HepG2 (cell line): ENCODE measurements around the gene RBM8A. TPM values are rescaled to one million over a fixed set of nuclear protein-coding genes. Genes with fewer than 3 reads are reported as not detected.

Experiments used
- CENPT ChIP-seq: sonication (generic); formaldehyde crosslinking; IDR thresholded peaks from 2 replicates; pipeline ENCODE4 v1.8.0; 2022; ENCODE audit warnings: low read depth, mild to moderate bottlenecking, moderate library complexity, missing genetic modification reagents
- FLYWCH1 ChIP-seq: sonication (generic); formaldehyde crosslinking; IDR thresholded peaks from 2 replicates; pipeline ENCODE4 v1.8.1; 2023; ENCODE audit warnings: mild to moderate bottlenecking, missing genetic modification reagents
- HCFC1 ChIP-seq: fragments of 150-350 bp; IDR thresholded peaks from 2 replicates; pipeline ENCODE4 v1.6.1; 2014; ENCODE audit warnings: low read depth, low read length
- HNF1B ChIP-seq: sonication (generic); formaldehyde crosslinking; IDR thresholded peaks from 2 replicates; pipeline ENCODE4 v1.5.1; 2020; ENCODE audit warnings: mild to moderate bottlenecking, moderate library complexity, missing genetic modification reagents
- KLF12 ChIP-seq: sonication (generic); formaldehyde crosslinking; IDR thresholded peaks from 2 replicates; pipeline ENCODE4 v1.4.0; 2020; ENCODE audit warnings: missing genetic modification reagents, borderline replicate concordance
- MYPOP ChIP-seq: sonication (generic); formaldehyde crosslinking; IDR thresholded peaks from 2 replicates; pipeline ENCODE4 v1.8.1; 2023; ENCODE audit warnings: mild to moderate bottlenecking, moderate library complexity, missing genetic modification reagents
- NAIF1 ChIP-seq: sonication (generic); formaldehyde crosslinking; IDR thresholded peaks from 2 replicates; pipeline ENCODE4 v1.5.0; 2020; ENCODE audit warnings: mild to moderate bottlenecking, missing genetic modification reagents, borderline replicate concordance
- RELA ChIP-seq: sonication (generic); formaldehyde crosslinking; IDR thresholded peaks from 2 replicates; pipeline ENCODE4 v1.4.0; 2020; ENCODE audit warnings: missing genetic modification reagents
- RFX1 ChIP-seq: fragments of 450-650 bp; IDR thresholded peaks from 2 replicates; pipeline ENCODE4 v1.6.1; 2017
- SOX13 ChIP-seq, 3 experiments: fragments of 450-650 bp in 1 of 3; sonication (generic) in 1 of 3; formaldehyde crosslinking in 1 of 3; IDR thresholded peaks in 2 of 3; conservative IDR thresholded peaks in 1 of 3; 2 replicates each; pipeline versions ENCODE4 v1.5.0 to v1.6.1; 2016 to 2020; ENCODE audit warnings: antibody characterized with exemption in 1 of 3, mild to moderate bottlenecking in 1 of 3, missing compliant biosample characterization in 1 of 3, missing genetic modification reagents in 1 of 3, moderate library complexity in 1 of 3
- TEF ChIP-seq: sonication (generic); formaldehyde crosslinking; IDR thresholded peaks from 2 replicates; pipeline ENCODE4 v1.5.0; 2020; ENCODE audit warnings: missing genetic modification reagents
- ZBTB7A ChIP-seq: sonication (generic); formaldehyde crosslinking; IDR thresholded peaks from 2 replicates; pipeline ENCODE4 v1.8.0; 2022; ENCODE audit warnings: mild to moderate bottlenecking, missing genetic modification reagents
- ZFP37 ChIP-seq: sonication (generic); formaldehyde crosslinking; IDR thresholded peaks from 2 replicates; pipeline ENCODE4 v1.4.0; 2020; ENCODE audit warnings: missing genetic modification reagents, borderline replicate concordance
- ZNF451 ChIP-seq: sonication (generic); formaldehyde crosslinking; IDR thresholded peaks from 2 replicates; pipeline ENCODE4 v1.5.0; 2020; ENCODE audit warnings: mild to moderate bottlenecking, missing genetic modification reagents
- ZNF510 ChIP-seq: sonication (generic); formaldehyde crosslinking; IDR thresholded peaks from 2 replicates; pipeline ENCODE4 v1.4.0; 2020; ENCODE audit warnings: low read depth, mild to moderate bottlenecking, missing genetic modification reagents
- ZNF570 ChIP-seq: sonication (generic); formaldehyde crosslinking; IDR thresholded peaks from 2 replicates; pipeline ENCODE4 v1.4.0; 2020; ENCODE audit warnings: mild to moderate bottlenecking, missing genetic modification reagents, borderline replicate concordance
- ZNF761 ChIP-seq: sonication (generic); formaldehyde crosslinking; conservative IDR thresholded peaks from 2 replicates; pipeline ENCODE4 v1.4.0; 2020; ENCODE audit warnings: mild to moderate bottlenecking, missing genetic modification reagents
- ZSCAN21 ChIP-seq: sonication (generic); formaldehyde crosslinking; IDR thresholded peaks from 2 replicates; pipeline ENCODE4 v1.8.0; 2022; ENCODE audit warnings: mild to moderate bottlenecking, missing genetic modification reagents, moderate library complexity, borderline replicate concordance
- polyA plus RNA-seq, 8 experiments: library from polyadenylated mRNA; depleted of rRNA in 3 of 8; stranded (reverse) in 7 of 8; unstranded in 1 of 8; fragments of >200 nt; fragmentation: Illumina TruSeq in 4 of 8; extraction: Trizol in 4 of 8; gene quantifications; 2 replicates each; pipeline versions ENCODE4 v1.2.1 to v1.2.3, GENCODE V29; 2011 to 2016; ENCODE audit warnings: low read depth in 4 of 8, missing spikeins in 1 of 8, mixed read lengths in 1 of 8; ENCODE audit not compliant: insufficient read depth in 1 of 8
- total RNA-seq, 5 experiments: library from RNA; depleted of rRNA; stranded (reverse); fragments of >200 nt; fragmentation: Illumina TruSeq; extraction: Trizol; gene quantifications; 2 replicates each; pipeline ENCODE4 v1.2.3, GENCODE V29; 2016; ENCODE audit warnings: low read depth in 1 of 5
- TF ChIP-seq, protein P1 (sequence below): sonication (generic); formaldehyde crosslinking; IDR thresholded peaks from 2 replicates; pipeline ENCODE4 v1.4.0; 2020; ENCODE audit warnings: low read depth, mild to moderate bottlenecking, missing genetic modification reagents
- TF ChIP-seq, protein P2 (sequence below): sonication (generic); formaldehyde crosslinking; IDR thresholded peaks from 2 replicates; pipeline ENCODE4 v1.5.1; 2020; ENCODE audit warnings: mild to moderate bottlenecking, missing genetic modification reagents, moderate library complexity

Gene RBM8A
- total and polyA plus RNA-seq, 2 of the 13 experiments (the other 11 are each of a cell fraction or from before 2014, with no cell fraction given): 106 to 162 TPM

DNA sequence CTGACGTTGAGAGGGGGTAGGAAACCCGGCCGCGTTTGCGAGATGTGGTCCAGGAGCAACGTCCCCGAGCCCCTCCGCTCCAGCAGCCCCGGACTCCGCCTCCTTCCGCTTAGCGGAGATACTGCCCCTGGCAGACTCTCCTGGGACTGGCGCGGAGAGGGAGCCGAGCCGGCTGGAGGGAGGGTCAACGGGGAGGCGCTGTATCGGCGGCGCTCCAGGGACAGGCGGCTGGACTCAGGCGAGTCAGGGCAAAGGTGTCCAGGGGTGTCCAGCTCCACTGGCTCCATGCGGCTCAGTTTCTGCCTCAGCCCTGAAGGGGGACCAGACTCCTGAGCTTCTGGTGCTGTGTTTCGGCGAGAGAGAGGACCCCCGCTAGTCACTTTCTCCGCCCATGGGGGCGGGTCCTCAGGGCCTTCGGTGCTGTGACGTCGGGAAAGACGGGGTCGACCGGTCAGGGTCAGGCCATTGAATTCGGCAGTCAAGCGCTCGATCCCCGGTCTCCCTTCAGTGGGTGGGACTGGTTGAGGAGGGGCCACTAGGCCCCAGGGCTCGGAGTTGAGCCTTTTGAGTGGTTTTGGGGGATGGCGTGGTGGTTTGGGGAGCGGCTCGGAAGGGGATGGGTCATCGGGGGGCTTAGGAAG, 33.3 kb upstream of the RBM8A start (continued):
- TF ChIP-seq FLYWCH1 (CRISPR knock-in tag) (no peak), ZFP37 (CRISPR knock-in tag) (no peak; the same call in 1 of the 2 replicates), HNF1B (CRISPR knock-in tag) (peak; percentile 88), ZNF761 (CRISPR knock-in tag) (no peak), SOX13 (IDR thresholded peaks at IDR 0.05) (no peak), SOX13 (CRISPR knock-in tag; conservative IDR thresholded peaks at IDR 0.05 in 1 of 2, IDR thresholded peaks at IDR 0.05 in 1 of 2) (no peak), MYPOP (peak; percentile 74; the same call in 1 of the 2 replicates), ZNF570 (CRISPR knock-in tag) (no peak), KLF12 (CRISPR knock-in tag) (peak; percentile 41; the same call in 1 of the 2 replicates), ZNF510 (CRISPR knock-in tag) (no peak), NAIF1 (CRISPR knock-in tag) (no peak), ZBTB7A (CRISPR knock-in tag) (0 out of 2 replicates have a peak, but pooled peaks have one; percentile 74), ZNF451 (CRISPR knock-in tag) (peak; percentile 25; the same call in 1 of the 2 replicates), ZSCAN21 (no peak; the same call in 1 of the 2 replicates), CENPT (CRISPR knock-in tag) (no peak), RFX1 (no peak), HCFC1 (no peak), TEF (0 out of 2 replicates have a peak, but pooled peaks have one; percentile 34), RELA (CRISPR knock-in tag) (no peak)
- TF ChIP-seq, protein P1, sequence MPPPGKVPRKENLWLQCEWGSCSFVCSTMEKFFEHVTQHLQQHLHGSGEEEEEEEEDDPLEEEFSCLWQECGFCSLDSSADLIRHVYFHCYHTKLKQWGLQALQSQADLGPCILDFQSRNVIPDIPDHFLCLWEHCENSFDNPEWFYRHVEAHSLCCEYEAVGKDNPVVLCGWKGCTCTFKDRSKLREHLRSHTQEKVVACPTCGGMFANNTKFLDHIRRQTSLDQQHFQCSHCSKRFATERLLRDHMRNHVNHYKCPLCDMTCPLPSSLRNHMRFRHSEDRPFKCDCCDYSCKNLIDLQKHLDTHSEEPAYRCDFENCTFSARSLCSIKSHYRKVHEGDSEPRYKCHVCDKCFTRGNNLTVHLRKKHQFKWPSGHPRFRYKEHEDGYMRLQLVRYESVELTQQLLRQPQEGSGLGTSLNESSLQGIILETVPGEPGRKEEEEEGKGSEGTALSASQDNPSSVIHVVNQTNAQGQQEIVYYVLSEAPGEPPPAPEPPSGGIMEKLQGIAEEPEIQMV (CRISPR knock-in tag): no peak; the same call in 1 of the 2 replicates
- TF ChIP-seq, protein P2, sequence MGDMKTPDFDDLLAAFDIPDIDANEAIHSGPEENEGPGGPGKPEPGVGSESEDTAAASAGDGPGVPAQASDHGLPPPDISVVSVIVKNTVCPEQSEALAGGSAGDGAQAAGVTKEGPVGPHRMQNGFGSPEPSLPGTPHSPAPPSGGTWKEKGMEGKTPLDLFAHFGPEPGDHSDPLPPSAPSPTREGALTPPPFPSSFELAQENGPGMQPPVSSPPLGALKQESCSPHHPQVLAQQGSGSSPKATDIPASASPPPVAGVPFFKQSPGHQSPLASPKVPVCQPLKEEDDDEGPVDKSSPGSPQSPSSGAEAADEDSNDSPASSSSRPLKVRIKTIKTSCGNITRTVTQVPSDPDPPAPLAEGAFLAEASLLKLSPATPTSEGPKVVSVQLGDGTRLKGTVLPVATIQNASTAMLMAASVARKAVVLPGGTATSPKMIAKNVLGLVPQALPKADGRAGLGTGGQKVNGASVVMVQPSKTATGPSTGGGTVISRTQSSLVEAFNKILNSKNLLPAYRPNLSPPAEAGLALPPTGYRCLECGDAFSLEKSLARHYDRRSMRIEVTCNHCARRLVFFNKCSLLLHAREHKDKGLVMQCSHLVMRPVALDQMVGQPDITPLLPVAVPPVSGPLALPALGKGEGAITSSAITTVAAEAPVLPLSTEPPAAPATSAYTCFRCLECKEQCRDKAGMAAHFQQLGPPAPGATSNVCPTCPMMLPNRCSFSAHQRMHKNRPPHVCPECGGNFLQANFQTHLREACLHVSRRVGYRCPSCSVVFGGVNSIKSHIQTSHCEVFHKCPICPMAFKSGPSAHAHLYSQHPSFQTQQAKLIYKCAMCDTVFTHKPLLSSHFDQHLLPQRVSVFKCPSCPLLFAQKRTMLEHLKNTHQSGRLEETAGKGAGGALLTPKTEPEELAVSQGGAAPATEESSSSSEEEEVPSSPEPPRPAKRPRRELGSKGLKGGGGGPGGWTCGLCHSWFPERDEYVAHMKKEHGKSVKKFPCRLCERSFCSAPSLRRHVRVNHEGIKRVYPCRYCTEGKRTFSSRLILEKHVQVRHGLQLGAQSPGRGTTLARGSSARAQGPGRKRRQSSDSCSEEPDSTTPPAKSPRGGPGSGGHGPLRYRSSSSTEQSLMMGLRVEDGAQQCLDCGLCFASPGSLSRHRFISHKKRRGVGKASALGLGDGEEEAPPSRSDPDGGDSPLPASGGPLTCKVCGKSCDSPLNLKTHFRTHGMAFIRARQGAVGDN (CRISPR knock-in tag): peak; percentile 66
